Calu3 (cell line): Measurements from ENCODE around the gene PIGZ. TPM values are rescaled to one million over a fixed set of nuclear protein-coding genes. Genes with fewer than 3 reads are reported as not detected.

Source experiments
- BruUV-seq: library from RNA; stranded (reverse); fragments of 400-500 nt; replicated peaks from 2 replicates; lab custom pipeline; 2021; lab: Mats Ljungman, UMichigan
- CTCF ChIA-PET: fragments of 300-600 bp; sonication (Branson Sonifier 250); formaldehyde crosslinking; loops from one replicate; lab custom pipeline; 2022; ENCODE audit warnings: antibody characterized with exemption; lab: Charles Lee
- DNase-seq: peaks from one replicate; pipeline ENCODE4 v3.0.0; 2022
- H3K27ac Mint-ChIP-seq: one replicate; pipeline ENCODE4 v1.8.0; 2022; ENCODE audit warnings: mixed read lengths; ENCODE audit not compliant: unreplicated experiment
- H3K27me3 Mint-ChIP-seq: one replicate; pipeline ENCODE4 v1.8.0; 2022; ENCODE audit warnings: mixed read lengths; ENCODE audit not compliant: unreplicated experiment
- H3K36me3 Mint-ChIP-seq: one replicate; pipeline ENCODE4 v1.8.0; 2022; ENCODE audit warnings: mild to moderate bottlenecking, moderate library complexity, mixed read lengths; ENCODE audit not compliant: insufficient read depth, unreplicated experiment
- H3K4me1 Mint-ChIP-seq: one replicate; pipeline ENCODE4 v1.8.0; 2022; ENCODE audit warnings: mild to moderate bottlenecking, low read depth, mixed read lengths; ENCODE audit not compliant: unreplicated experiment
- H3K4me3 Mint-ChIP-seq: one replicate; pipeline ENCODE4 v1.8.0; 2022; ENCODE audit warnings: mild to moderate bottlenecking, low read depth, moderate library complexity, mixed read lengths; ENCODE audit not compliant: unreplicated experiment
- H3K9me3 Mint-ChIP-seq: one replicate; pipeline ENCODE4 v1.8.0; 2022; ENCODE audit warnings: low read depth, mixed read lengths; ENCODE audit not compliant: unreplicated experiment
- intact Hi-C: fragments of 100-400 bp; cut with micrococcal nuclease; formaldehyde crosslinking; loops from one replicate; pipeline ENCODE4 v1.10.0; 2022; ENCODE audit not compliant: unreplicated experiment
- total RNA-seq: library from RNA; stranded (reverse); gene quantifications from 2 replicates; pipeline ENCODE4 v1.2.3, GENCODE V29; 2022
- TF ChIP-seq, protein P1 (sequence below): fragments of 200-600 bp; IDR thresholded peaks from one replicate; pipeline ENCODE4 v1.8.0; 2022; ENCODE audit warnings: antibody characterized with exemption; ENCODE audit not compliant: unreplicated experiment

PIGZ gene
- total RNA-seq, 1 experiment from 2014 or later, result 6.7 TPM

DNA sequence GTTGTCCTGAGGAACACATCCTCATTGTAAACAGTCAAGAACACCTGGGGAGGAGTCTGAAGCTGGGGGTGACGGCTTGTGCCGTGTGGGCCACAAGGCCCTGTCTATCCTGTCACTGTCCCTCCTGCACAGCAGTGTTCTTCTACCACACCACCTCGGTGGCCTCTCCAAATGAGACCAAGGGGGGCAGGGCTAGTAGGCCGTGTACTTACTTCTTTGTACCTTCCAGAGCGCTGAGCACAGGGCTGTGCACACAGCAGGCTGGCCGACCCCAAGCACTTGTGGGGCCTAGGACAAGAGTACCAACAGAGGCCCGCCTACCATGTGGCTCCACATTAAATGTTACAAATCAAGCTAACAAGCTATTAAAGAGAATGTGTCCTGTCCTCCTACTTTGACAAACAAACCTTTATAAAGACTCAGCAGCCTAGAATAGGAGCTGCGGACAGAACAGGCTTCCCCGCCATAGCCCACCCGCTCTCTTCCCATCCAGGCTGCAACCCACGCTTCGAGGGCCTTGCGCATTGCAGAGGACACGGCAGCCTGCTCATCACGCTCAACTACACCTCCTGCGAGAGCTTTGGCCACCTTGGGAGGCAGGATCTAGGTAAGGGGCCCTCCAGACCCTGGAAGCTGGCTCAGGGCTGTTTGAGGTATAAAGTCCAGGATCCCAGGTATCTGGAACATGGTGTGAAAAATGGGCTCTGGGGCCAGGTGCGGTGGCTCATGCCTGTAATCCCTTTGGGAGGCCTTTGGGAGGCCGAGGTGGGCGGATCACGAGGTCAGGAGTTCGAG lies 30.5 kb upstream of the PIGZ start:
- BruUV-seq, result no TSS peak
- Mint-ChIP-seq H3K4me1 (no peaks in the 10 kb centered on the region), H3K27me3 (no peaks in the 10 kb centered on the region), H3K9me3 (no peaks in the 10 kb centered on the region), H3K36me3 (no peaks in the 10 kb centered on the region), H3K27ac (no peak overlapping the region), H3K4me3 (no peak overlapping the region)
- CTCF ChIA-PET, result no interaction called here
- no peak for DNase-seq
- intact Hi-C loops, result no loop called here
- TF ChIP-seq, protein P1, sequence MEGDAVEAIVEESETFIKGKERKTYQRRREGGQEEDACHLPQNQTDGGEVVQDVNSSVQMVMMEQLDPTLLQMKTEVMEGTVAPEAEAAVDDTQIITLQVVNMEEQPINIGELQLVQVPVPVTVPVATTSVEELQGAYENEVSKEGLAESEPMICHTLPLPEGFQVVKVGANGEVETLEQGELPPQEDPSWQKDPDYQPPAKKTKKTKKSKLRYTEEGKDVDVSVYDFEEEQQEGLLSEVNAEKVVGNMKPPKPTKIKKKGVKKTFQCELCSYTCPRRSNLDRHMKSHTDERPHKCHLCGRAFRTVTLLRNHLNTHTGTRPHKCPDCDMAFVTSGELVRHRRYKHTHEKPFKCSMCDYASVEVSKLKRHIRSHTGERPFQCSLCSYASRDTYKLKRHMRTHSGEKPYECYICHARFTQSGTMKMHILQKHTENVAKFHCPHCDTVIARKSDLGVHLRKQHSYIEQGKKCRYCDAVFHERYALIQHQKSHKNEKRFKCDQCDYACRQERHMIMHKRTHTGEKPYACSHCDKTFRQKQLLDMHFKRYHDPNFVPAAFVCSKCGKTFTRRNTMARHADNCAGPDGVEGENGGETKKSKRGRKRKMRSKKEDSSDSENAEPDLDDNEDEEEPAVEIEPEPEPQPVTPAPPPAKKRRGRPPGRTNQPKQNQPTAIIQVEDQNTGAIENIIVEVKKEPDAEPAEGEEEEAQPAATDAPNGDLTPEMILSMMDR, result no peak

- BruUV-seq, result no TSS peak
- Mint-ChIP-seq H3K9me3 (no peaks in the 10 kb centered on the region), H3K27ac (no peak overlapping the region), H3K4me1 (no peaks in the 10 kb centered on the region), H3K36me3 (no peaks in the 10 kb centered on the region), H3K27me3 (no peaks in the 10 kb centered on the region), H3K4me3 (no peak overlapping the region)
- intact Hi-C loops, result no loop called here
- CTCF ChIA-PET, result no interaction called here
- TF ChIP-seq, protein P1, result no peak
- no peak for DNase-seq
Observed at GRCh38 chr3:196997311-196997710, 28.7 kb upstream of the PIGZ start.

DNA sequence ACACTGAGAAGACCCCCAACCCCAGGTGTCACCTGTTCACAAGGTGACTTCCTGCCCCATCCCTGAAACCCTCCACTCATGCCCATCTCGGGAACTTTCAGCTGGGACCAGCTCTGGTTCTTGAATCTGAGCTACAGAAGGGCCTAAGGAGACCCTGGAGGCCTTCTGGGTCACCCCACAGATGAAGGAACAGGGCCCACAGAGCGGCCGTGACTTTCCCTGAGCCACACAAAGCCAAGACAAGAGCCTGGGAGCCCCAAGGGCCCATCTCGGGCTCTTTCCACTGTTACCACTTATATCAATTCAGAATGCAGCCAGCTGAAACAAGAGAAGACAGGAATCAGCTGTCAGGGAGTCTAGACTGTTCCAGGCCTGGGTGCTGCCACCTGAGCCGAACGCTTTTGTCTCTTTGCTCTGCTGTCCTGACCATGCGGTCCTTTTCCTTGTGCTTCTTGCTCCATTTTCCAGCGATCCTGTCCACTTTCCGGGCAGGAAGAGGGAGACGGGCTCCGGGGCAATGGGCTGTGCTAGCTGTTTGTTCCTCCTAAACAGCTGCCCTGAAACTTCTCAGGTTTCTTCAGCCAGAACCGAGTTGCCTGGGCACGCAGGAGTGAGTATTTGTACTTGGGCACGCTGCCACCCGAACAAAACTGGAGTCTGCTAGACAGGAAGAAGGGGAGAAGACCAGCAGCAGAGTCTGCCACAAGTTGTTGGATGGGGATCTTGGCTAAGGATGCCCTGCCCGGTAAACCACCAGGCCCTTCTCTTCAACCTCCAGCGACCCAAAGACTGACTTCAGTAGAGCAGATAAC lies 28.0 kb upstream of the PIGZ start:
- intact Hi-C loops, result no loop called here
- H3K27ac Mint-ChIP-seq, result no peak overlapping the region
- H3K9me3 Mint-ChIP-seq, result no peaks in the 10 kb centered on the region
- CTCF ChIA-PET, result interaction anchor here (0.5 kb wide), 1 partner anchor 294 kb away, joined by 11 read pairs; no protein-coding TSS in a partner anchor
- no TSS peak for BruUV-seq
- no peaks in the 10 kb centered on the region for H3K36me3 Mint-ChIP-seq
- TF ChIP-seq, protein P1, result no peak
- no peaks in the 10 kb centered on the region for H3K27me3 Mint-ChIP-seq
- H3K4me1 Mint-ChIP-seq, result no peaks in the 10 kb centered on the region
- H3K4me3 Mint-ChIP-seq, result no peak overlapping the region
- no peak for DNase-seq

GRCh38 chr3:196995646-196996355 lies 27.2 kb upstream of the PIGZ start:
- H3K4me1 Mint-ChIP-seq, result no peaks in the 10 kb centered on the region
- H3K27me3 Mint-ChIP-seq, result no peaks in the 10 kb centered on the region
- no peak overlapping the region for H3K4me3 Mint-ChIP-seq
- BruUV-seq, result no TSS peak
- CTCF ChIA-PET, result no interaction called here
- no peak for DNase-seq
- H3K9me3 Mint-ChIP-seq, result no peaks in the 10 kb centered on the region
- TF ChIP-seq, protein P1, result no peak
- intact Hi-C loops, result no loop called here
- H3K36me3 Mint-ChIP-seq, result no peaks in the 10 kb centered on the region
- no peak overlapping the region for H3K27ac Mint-ChIP-seq
